OCI-LY1 (cell line): ENCODE results near the gene CAV1.

Source experiments
- EZH2 ChIP-seq: fragments of 200-600 bp; sonication (generic), shearing (Covaris generic); IDR thresholded peaks from 2 replicates; pipeline ENCODE4 v1.8.0; 2017; ENCODE audit warnings: borderline replicate concordance, mixed run types, mild to moderate bottlenecking, antibody characterized with exemption, low read length, moderate library complexity, mixed read lengths
- TF ChIP-seq, protein P1 (sequence below): fragments of 200-600 bp; sonication (generic), shearing (Covaris generic); IDR thresholded peaks from 2 replicates; pipeline ENCODE4 v1.5.1; 2017; ENCODE audit warnings: mild to moderate bottlenecking, antibody characterized with exemption, low read length, moderate library complexity, mixed read lengths

DNA sequence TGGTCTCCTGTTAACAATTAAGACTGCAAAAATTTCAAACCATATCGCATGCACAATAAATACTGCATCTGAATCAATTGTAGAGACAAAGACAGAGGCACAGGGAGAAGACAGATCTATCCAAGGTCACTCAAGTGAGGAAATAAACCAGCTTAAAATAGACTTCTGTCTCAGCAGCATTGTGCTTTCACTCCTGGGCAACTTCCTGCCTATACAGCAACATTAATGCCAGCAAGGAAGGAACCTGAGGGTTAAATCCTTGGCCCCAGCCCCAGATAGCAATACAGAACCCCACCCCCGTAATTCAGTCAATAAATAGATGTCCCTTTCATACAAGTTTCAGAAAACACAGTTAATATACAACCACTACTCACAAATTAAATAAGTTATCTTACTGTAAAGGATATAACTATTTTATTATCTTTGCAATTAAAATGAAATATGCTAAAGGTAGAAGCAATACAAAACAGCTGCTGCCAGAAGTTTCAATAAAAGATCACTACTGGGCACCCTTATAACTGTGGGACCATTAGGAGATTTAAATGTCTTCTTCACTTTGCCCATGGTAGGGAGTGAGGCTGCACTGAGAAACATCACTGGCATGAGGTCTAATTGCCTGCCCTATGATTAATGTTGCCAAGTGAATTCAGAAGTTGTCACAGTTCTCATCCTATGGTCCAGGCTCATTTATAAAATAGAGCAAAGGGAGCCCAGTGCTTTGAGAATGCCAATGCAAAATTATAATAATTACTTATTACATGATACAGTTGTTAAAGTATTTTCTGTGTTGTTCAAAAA is 49.4 kb downstream of the CAV1 start:
- TF ChIP-seq, protein P1, sequence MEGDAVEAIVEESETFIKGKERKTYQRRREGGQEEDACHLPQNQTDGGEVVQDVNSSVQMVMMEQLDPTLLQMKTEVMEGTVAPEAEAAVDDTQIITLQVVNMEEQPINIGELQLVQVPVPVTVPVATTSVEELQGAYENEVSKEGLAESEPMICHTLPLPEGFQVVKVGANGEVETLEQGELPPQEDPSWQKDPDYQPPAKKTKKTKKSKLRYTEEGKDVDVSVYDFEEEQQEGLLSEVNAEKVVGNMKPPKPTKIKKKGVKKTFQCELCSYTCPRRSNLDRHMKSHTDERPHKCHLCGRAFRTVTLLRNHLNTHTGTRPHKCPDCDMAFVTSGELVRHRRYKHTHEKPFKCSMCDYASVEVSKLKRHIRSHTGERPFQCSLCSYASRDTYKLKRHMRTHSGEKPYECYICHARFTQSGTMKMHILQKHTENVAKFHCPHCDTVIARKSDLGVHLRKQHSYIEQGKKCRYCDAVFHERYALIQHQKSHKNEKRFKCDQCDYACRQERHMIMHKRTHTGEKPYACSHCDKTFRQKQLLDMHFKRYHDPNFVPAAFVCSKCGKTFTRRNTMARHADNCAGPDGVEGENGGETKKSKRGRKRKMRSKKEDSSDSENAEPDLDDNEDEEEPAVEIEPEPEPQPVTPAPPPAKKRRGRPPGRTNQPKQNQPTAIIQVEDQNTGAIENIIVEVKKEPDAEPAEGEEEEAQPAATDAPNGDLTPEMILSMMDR: no peak
- no peak for TF ChIP-seq EZH2
